GM23338 (cell line): ENCODE results near the gene NUP160. TPM values are rescaled to one million over a fixed set of nuclear protein-coding genes. Genes with fewer than 3 reads are reported as not detected.

Experiments
- ATAC-seq: fragments of 200-7000 bp; cut with Tn5 transposase; 3 replicates; pipeline ENCODE4 v1.9.1; 2020
- DNase-seq: peaks from one replicate; pipeline ENCODE4 v3.0.0-alpha.2; 2015; ENCODE audit warnings: low spot score
- H2AFZ ChIP-seq: fragments of 200-600 bp; sonication (generic); 2 replicates; pipeline ENCODE4 v1.8.0; 2016; ENCODE audit warnings: antibody characterized with exemption, mild to moderate bottlenecking, moderate library complexity
- H3F3A ChIP-seq: fragments of 200-600 bp; sonication (generic); replicated peaks from 2 replicates; pipeline ENCODE4 v1.8.0; 2017; ENCODE audit warnings: antibody characterized with exemption, mixed run types, low read depth
- H3K27ac ChIP-seq: fragments of 200-600 bp; sonication (generic); 2 replicates; pipeline ENCODE4 v1.6.1; 2016; ENCODE audit warnings: low read depth
- H3K27me3 ChIP-seq: fragments of 200-600 bp; sonication (generic); 2 replicates; pipeline ENCODE4 v1.8.0; 2016; ENCODE audit warnings: mild to moderate bottlenecking, mixed run types, moderate library complexity; ENCODE audit not compliant: insufficient read depth
- H3K36me3 ChIP-seq: fragments of 200-600 bp; sonication (generic); 2 replicates; pipeline ENCODE4 v1.8.0; 2016; ENCODE audit warnings: mild to moderate bottlenecking; ENCODE audit not compliant: insufficient read depth
- H3K4me1 ChIP-seq: fragments of 200-600 bp; sonication (generic); 2 replicates; pipeline ENCODE4 v1.8.0; 2016; ENCODE audit warnings: mild to moderate bottlenecking, moderate library complexity; ENCODE audit not compliant: insufficient read depth
- H3K4me2 ChIP-seq: fragments of 200-600 bp; sonication (generic); 2 replicates; pipeline ENCODE4 v1.7.1; 2017; ENCODE audit warnings: mixed run types
- H3K4me3 ChIP-seq: fragments of 200-600 bp; sonication (generic); 2 replicates; pipeline ENCODE4 v1.6.1; 2016; ENCODE audit warnings: mixed run types
- H3K79me2 ChIP-seq: fragments of 200-600 bp; sonication (generic); replicated peaks from 2 replicates; pipeline ENCODE4 v1.8.0; 2017; ENCODE audit warnings: mild to moderate bottlenecking; ENCODE audit not compliant: insufficient read depth
- H3K9me2 ChIP-seq: fragments of 200-600 bp; sonication (generic); 2 replicates; pipeline ENCODE4 v1.8.0; 2017; ENCODE audit not compliant: insufficient read depth
- H4K20me1 ChIP-seq: fragments of 200-600 bp; sonication (generic); replicated peaks from 2 replicates; pipeline ENCODE4 v1.8.0; 2017; ENCODE audit warnings: mild to moderate bottlenecking; ENCODE audit not compliant: insufficient read depth
- H3K27ac Mint-ChIP-seq: 2 replicates; pipeline ENCODE4 v1.8.0; 2020; ENCODE audit warnings: inconsistent platforms, mild to moderate bottlenecking, moderate library complexity, mixed read lengths
- H3K27me3 Mint-ChIP-seq: 3 replicates; pipeline ENCODE4 v1.8.0; 2022; ENCODE audit warnings: low read depth, mild to moderate bottlenecking, moderate library complexity, mixed read lengths, inconsistent platforms; ENCODE audit not compliant: insufficient read depth, poor library complexity
- H3K36me3 Mint-ChIP-seq: 3 replicates; pipeline ENCODE4 v1.8.0; 2021; ENCODE audit warnings: low read depth, mild to moderate bottlenecking, inconsistent platforms, moderate library complexity, mixed read lengths
- H3K4me1 Mint-ChIP-seq: 3 replicates; pipeline ENCODE4 v1.8.0; 2020; ENCODE audit warnings: mild to moderate bottlenecking, inconsistent platforms, mixed read lengths
- H3K4me3 Mint-ChIP-seq: 3 replicates; pipeline ENCODE4 v1.8.0; 2021; ENCODE audit warnings: moderate library complexity, mild to moderate bottlenecking, inconsistent platforms, mixed read lengths
- H3K9me3 Mint-ChIP-seq: 3 replicates; pipeline ENCODE4 v1.8.0; 2020; ENCODE audit warnings: moderate library complexity, mild to moderate bottlenecking, inconsistent platforms, mixed read lengths
- CREB1 ChIP-seq: fragments of 250-450 bp; sonication (Bioruptor Pico); IDR thresholded peaks from 2 replicates; pipeline ENCODE4 v1.5.0; 2020; ENCODE audit warnings: low read depth, mild to moderate bottlenecking, moderate library complexity
- EZH2 ChIP-seq: fragments of 200-600 bp; sonication (generic); IDR thresholded peaks from one replicate; pipeline ENCODE4 v1.8.0; 2017; ENCODE audit warnings: antibody characterized with exemption, mild to moderate bottlenecking, low read depth; ENCODE audit not compliant: unreplicated experiment
- EZH2phosphoT487 ChIP-seq: fragments of 200-600 bp; sonication (generic); IDR thresholded peaks from one replicate; pipeline ENCODE4 v1.8.1; 2018; ENCODE audit warnings: antibody characterized with exemption; ENCODE audit not compliant: unreplicated experiment
- JUNB ChIP-seq: IDR thresholded peaks from one replicate; pipeline ENCODE4 v1.6.1; 2016; ENCODE audit warnings: antibody characterized with exemption; ENCODE audit not compliant: unreplicated experiment
- NANOG ChIP-seq: IDR thresholded peaks from 2 replicates; pipeline ENCODE4 v1.6.1; 2016; ENCODE audit warnings: antibody characterized with exemption, borderline replicate concordance
- POLR2AphosphoS5 ChIP-seq: IDR thresholded peaks from 2 replicates; pipeline ENCODE4 v1.6.1; 2016; ENCODE audit warnings: antibody characterized with exemption, low read depth
- STAT1 ChIP-seq: IDR thresholded peaks from one replicate; pipeline ENCODE4 v1.6.1; 2016; ENCODE audit warnings: antibody characterized with exemption; ENCODE audit not compliant: unreplicated experiment
- ZNF114 ChIP-seq: fragments of 250-450 bp; sonication (Bioruptor Pico); IDR thresholded peaks from 2 replicates; pipeline ENCODE4 v1.5.0; 2020; ENCODE audit warnings: mild to moderate bottlenecking, moderate library complexity
- ZNF331 ChIP-seq: fragments of 250-450 bp; sonication (Bioruptor Pico); IDR thresholded peaks from 2 replicates; pipeline ENCODE4 v1.5.0; 2020; ENCODE audit warnings: low read depth, mild to moderate bottlenecking, moderate library complexity
- polyA plus RNA-seq: library from polyadenylated mRNA; unstranded; fragments of >200 nt; fragmentation: Nextera tagmentation; extraction: Ambion mirVana; gene quantifications from 2 replicates; pipeline ENCODE4 v1.2.1, GENCODE V29; 2016
- total RNA-seq: library from RNA; depleted of rRNA; stranded (reverse); fragments of >200 nt; shearing (Covaris generic); gene quantifications from 2 replicates; pipeline ENCODE4 v1.2.3, GENCODE V29; 2014
- TF ChIP-seq, protein P1 (sequence below), 2 experiments: fragments of 200-600 bp in 1 of 2; sonication (generic) in 1 of 2; conservative IDR thresholded peaks; 2 replicates each; pipeline versions ENCODE4 v1.5.1 to v1.6.1; 2016 to 2017; ENCODE audit warnings: antibody characterized with exemption in 2 of 2, low read depth in 2 of 2, mild to moderate bottlenecking in 2 of 2, moderate library complexity in 1 of 2
- TF ChIP-seq, protein P2 (sequence below): IDR thresholded peaks from one replicate; pipeline ENCODE4 v1.6.1; 2018; ENCODE audit warnings: antibody characterized with exemption; ENCODE audit not compliant: unreplicated experiment
- TF ChIP-seq, protein P3 (sequence below): IDR thresholded peaks from 2 replicates; pipeline ENCODE4 v1.6.1; 2016; ENCODE audit warnings: antibody characterized with exemption
- TF ChIP-seq, protein P4 (sequence below): fragments of 250-450 bp; sonication (Bioruptor Pico); IDR thresholded peaks from 2 replicates; pipeline ENCODE4 v1.5.0; 2020; ENCODE audit warnings: mild to moderate bottlenecking, moderate library complexity

NUP160 gene
- total and polyA plus RNA-seq, 2 experiments from 2014 or later, result 41.2 to 101 TPM

DNA sequence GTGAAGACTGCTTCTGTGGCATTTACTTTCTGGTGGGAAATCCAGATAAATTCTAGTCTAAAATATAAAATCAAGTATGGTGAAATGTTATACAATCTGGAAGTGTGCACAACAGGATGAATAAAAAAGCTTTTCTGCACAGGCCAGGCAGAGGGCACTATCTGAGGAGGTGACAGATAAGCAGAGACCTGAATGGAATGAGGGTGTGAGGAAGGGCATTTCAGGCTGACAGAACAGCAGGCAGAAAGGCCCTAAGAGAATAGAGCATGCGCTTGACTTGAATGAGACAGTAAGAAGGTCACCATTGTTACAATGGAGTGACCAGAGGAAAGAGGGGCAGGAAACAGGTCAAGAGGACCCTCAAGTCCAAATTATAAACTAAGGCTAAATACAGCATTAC is 47.4 kb downstream of the NUP160 start:
- peaks cover 7% of the 10 kb centered on the region; the same call in 1 of the 2 replicates for H3F3A ChIP-seq
- Mint-ChIP-seq H3K4me3 (no peak overlapping the region), H3K9me3 (no peaks in the 10 kb centered on the region), H3K4me1 (no peaks in the 10 kb centered on the region), H3K27ac (no peak overlapping the region), H3K36me3 (peaks cover 67% of the 10 kb centered on the region), H3K27me3 (no peaks in the 10 kb centered on the region)
- no peaks in the 10 kb centered on the region for H3K9me2 ChIP-seq
- H3K36me3 ChIP-seq, result peaks cover 64% of the 10 kb centered on the region
- no peaks in the 10 kb centered on the region for H3K79me2 ChIP-seq
- no peak overlapping the region for H3K4me3 ChIP-seq
- no peak for TF ChIP-seq ZNF114 (CRISPR knock-in tag)
- TF ChIP-seq, protein P1, sequence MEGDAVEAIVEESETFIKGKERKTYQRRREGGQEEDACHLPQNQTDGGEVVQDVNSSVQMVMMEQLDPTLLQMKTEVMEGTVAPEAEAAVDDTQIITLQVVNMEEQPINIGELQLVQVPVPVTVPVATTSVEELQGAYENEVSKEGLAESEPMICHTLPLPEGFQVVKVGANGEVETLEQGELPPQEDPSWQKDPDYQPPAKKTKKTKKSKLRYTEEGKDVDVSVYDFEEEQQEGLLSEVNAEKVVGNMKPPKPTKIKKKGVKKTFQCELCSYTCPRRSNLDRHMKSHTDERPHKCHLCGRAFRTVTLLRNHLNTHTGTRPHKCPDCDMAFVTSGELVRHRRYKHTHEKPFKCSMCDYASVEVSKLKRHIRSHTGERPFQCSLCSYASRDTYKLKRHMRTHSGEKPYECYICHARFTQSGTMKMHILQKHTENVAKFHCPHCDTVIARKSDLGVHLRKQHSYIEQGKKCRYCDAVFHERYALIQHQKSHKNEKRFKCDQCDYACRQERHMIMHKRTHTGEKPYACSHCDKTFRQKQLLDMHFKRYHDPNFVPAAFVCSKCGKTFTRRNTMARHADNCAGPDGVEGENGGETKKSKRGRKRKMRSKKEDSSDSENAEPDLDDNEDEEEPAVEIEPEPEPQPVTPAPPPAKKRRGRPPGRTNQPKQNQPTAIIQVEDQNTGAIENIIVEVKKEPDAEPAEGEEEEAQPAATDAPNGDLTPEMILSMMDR (conservative IDR thresholded peaks at IDR 0.05; ENCODE audit: low read depth in 2 of 2), result no peak
- TF ChIP-seq STAT1, result no peak
- TF ChIP-seq JUNB, result no peak
- no peak for TF ChIP-seq POLR2AphosphoS5
- TF ChIP-seq NANOG, result no peak
- no peak for TF ChIP-seq ZNF331 (CRISPR knock-in tag)
- TF ChIP-seq, protein P2, sequence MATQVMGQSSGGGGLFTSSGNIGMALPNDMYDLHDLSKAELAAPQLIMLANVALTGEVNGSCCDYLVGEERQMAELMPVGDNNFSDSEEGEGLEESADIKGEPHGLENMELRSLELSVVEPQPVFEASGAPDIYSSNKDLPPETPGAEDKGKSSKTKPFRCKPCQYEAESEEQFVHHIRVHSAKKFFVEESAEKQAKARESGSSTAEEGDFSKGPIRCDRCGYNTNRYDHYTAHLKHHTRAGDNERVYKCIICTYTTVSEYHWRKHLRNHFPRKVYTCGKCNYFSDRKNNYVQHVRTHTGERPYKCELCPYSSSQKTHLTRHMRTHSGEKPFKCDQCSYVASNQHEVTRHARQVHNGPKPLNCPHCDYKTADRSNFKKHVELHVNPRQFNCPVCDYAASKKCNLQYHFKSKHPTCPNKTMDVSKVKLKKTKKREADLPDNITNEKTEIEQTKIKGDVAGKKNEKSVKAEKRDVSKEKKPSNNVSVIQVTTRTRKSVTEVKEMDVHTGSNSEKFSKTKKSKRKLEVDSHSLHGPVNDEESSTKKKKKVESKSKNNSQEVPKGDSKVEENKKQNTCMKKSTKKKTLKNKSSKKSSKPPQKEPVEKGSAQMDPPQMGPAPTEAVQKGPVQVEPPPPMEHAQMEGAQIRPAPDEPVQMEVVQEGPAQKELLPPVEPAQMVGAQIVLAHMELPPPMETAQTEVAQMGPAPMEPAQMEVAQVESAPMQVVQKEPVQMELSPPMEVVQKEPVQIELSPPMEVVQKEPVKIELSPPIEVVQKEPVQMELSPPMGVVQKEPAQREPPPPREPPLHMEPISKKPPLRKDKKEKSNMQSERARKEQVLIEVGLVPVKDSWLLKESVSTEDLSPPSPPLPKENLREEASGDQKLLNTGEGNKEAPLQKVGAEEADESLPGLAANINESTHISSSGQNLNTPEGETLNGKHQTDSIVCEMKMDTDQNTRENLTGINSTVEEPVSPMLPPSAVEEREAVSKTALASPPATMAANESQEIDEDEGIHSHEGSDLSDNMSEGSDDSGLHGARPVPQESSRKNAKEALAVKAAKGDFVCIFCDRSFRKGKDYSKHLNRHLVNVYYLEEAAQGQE, result no peak
- TF ChIP-seq, protein P3, sequence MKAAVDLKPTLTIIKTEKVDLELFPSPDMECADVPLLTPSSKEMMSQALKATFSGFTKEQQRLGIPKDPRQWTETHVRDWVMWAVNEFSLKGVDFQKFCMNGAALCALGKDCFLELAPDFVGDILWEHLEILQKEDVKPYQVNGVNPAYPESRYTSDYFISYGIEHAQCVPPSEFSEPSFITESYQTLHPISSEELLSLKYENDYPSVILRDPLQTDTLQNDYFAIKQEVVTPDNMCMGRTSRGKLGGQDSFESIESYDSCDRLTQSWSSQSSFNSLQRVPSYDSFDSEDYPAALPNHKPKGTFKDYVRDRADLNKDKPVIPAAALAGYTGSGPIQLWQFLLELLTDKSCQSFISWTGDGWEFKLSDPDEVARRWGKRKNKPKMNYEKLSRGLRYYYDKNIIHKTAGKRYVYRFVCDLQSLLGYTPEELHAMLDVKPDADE, result no peak
- TF ChIP-seq, protein P4, sequence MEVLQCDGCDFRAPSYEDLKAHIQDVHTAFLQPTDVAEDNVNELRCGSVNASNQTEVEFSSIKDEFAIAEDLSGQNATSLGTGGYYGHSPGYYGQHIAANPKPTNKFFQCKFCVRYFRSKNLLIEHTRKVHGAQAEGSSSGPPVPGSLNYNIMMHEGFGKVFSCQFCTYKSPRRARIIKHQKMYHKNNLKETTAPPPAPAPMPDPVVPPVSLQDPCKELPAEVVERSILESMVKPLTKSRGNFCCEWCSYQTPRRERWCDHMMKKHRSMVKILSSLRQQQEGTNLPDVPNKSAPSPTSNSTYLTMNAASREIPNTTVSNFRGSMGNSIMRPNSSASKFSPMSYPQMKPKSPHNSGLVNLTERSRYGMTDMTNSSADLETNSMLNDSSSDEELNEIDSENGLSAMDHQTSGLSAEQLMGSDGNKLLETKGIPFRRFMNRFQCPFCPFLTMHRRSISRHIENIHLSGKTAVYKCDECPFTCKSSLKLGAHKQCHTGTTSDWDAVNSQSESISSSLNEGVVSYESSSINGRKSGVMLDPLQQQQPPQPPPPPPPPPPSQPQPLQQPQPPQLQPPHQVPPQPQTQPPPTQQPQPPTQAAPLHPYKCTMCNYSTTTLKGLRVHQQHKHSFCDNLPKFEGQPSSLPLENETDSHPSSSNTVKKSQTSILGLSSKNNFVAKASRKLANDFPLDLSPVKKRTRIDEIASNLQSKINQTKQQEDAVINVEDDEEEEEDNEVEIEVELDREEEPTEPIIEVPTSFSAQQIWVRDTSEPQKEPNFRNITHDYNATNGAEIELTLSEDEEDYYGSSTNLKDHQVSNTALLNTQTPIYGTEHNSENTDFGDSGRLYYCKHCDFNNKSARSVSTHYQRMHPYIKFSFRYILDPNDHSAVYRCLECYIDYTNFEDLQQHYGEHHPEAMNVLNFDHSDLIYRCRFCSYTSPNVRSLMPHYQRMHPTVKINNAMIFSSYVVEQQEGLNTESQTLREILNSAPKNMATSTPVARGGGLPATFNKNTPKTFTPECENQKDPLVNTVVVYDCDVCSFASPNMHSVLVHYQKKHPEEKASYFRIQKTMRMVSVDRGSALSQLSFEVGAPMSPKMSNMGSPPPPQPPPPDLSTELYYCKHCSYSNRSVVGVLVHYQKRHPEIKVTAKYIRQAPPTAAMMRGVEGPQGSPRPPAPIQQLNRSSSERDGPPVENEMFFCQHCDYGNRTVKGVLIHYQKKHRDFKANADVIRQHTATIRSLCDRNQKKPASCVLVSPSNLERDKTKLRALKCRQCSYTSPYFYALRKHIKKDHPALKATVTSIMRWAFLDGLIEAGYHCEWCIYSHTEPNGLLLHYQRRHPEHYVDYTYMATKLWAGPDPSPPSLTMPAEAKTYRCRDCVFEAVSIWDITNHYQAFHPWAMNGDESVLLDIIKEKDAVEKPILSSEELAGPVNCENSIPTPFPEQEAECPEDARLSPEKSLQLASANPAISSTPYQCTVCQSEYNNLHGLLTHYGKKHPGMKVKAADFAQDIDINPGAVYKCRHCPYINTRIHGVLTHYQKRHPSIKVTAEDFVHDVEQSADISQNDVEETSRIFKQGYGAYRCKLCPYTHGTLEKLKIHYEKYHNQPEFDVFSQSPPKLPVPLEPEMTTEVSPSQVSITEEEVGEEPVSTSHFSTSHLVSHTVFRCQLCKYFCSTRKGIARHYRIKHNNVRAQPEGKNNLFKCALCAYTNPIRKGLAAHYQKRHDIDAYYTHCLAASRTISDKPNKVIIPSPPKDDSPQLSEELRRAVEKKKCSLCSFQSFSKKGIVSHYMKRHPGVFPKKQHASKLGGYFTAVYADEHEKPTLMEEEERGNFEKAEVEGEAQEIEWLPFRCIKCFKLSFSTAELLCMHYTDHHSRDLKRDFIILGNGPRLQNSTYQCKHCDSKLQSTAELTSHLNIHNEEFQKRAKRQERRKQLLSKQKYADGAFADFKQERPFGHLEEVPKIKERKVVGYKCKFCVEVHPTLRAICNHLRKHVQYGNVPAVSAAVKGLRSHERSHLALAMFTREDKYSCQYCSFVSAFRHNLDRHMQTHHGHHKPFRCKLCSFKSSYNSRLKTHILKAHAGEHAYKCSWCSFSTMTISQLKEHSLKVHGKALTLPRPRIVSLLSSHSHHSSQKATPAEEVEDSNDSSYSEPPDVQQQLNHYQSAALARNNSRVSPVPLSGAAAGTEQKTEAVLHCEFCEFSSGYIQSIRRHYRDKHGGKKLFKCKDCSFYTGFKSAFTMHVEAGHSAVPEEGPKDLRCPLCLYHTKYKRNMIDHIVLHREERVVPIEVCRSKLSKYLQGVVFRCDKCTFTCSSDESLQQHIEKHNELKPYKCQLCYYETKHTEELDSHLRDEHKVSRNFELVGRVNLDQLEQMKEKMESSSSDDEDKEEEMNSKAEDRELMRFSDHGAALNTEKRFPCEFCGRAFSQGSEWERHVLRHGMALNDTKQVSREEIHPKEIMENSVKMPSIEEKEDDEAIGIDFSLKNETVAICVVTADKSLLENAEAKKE (CRISPR knock-in tag), result no peak
- no peak for TF ChIP-seq EZH2
- no peak for TF ChIP-seq CREB1 (CRISPR knock-in tag)
- no peak for TF ChIP-seq EZH2phosphoT487
- ATAC-seq, result no peak
- H2AFZ ChIP-seq, result no peak overlapping the region
- H3K4me1 ChIP-seq, result no peaks in the 10 kb centered on the region
- H3K4me2 ChIP-seq, result no peak overlapping the region
- H4K20me1 ChIP-seq, result peaks cover 7% of the 10 kb centered on the region; the same call in 1 of the 2 replicates
- no peak overlapping the region for H3K27ac ChIP-seq
- H3K27me3 ChIP-seq, result no peaks in the 10 kb centered on the region
- no peak for DNase-seq
